Germinal center (tissue), 1 donor: ENCODE data around the gene DDR1.
"Not testable (repeated sequence)": the region's sequence is repeated elsewhere in the genome, so short reads cannot be mapped to it uniquely, and the experiment has no call there.

Source experiments
- DNase-seq: peaks from one replicate; pipeline ENCODE4 v3.0.0; 2012; ENCODE audit warnings: mixed read lengths, low spot score

DDR1 gene

GRCh38 chr6:30917487-30917886 is 33.2 kb downstream of the DDR1 start:
- DNase-seq: no peak

- DNase-seq: no peak
These were observed 34.4 kb downstream of the DDR1 start for GRCh38 chr6:30918670-30919069.

GRCh38 chr6:30922447-30922852 is 38.1 kb downstream of the DDR1 start:
- DNase-seq: no peak

- not testable (repeated sequence) for DNase-seq
These were observed 39.8 kb downstream of the DDR1 start for GRCh38 chr6:30924040-30924627.

- DNase-seq: no peak
These were observed 42.3 kb downstream of the DDR1 start for GRCh38 chr6:30926644-30927043.

- not testable (repeated sequence) for DNase-seq
These were observed 42.8 kb downstream of the DDR1 start for GRCh38 chr6:30927080-30927479.

GRCh38 chr6:30928677-30929076 is 44.4 kb downstream of the DDR1 start:
- no peak for DNase-seq

GRCh38 chr6:30930506-30930905 is 46.2 kb downstream of the DDR1 start:
- no peak for DNase-seq

GRCh38 chr6:30931272-30931671 is 47.0 kb downstream of the DDR1 start:
- DNase-seq: no peak

- no peak for DNase-seq
These were observed 47.8 kb downstream of the DDR1 start, which contains the start of gene SFTA2 for GRCh38 chr6:30931969-30932645. SFTA2 (minus strand) TSS chr6:30932170; CDS start chr6:30932096, 74 bp downstream.

- no peak for DNase-seq
These were observed 48.5 kb downstream of the DDR1 start for GRCh38 chr6:30932665-30933365.

- no peak for DNase-seq
These were observed 50.7 kb downstream of the DDR1 start for GRCh38 chr6:30935018-30935417.

GRCh38 chr6:30937265-30937664 is 52.9 kb downstream of the DDR1 start:
- no peak for DNase-seq

- no peak for DNase-seq
These were observed 54.4 kb downstream of the DDR1 start for GRCh38 chr6:30938730-30939129.

- DNase-seq: no peak
These were observed 55.2 kb downstream of the DDR1 start for GRCh38 chr6:30939473-30939872.

GRCh38 chr6:30940361-30940986 is 56.2 kb downstream of the DDR1 start, which contains the start of gene MUCL3:
MUCL3 (plus strand) TSS chr6:30940973; CDS start chr6:30941000, 27 bp downstream.
- no peak for DNase-seq

GRCh38 chr6:30942338-30943060 is 58.2 kb downstream of the DDR1 start:
- no peak for DNase-seq

- no peak for DNase-seq
These were observed 59.7 kb downstream of the DDR1 start for GRCh38 chr6:30944051-30944450.

- DNase-seq: no peak
These were observed 61.0 kb downstream of the DDR1 start for GRCh38 chr6:30945281-30945680.

- DNase-seq: no peak
These were observed 62.9 kb downstream of the DDR1 start for GRCh38 chr6:30947231-30947630.

- DNase-seq: no peak
These were observed 64.5 kb downstream of the DDR1 start for GRCh38 chr6:30948811-30949210.
